Stimulated activated naive CD8-positive, alpha-beta T cell treated with anti-CD3 and anti-CD28 coated beads, Interleukin-15, Interleukin-2, amounts not matched to agents 100 ng/mL and 50 ng/mL, for 24 hours (primary cell): ENCODE results near the gene TRMT44.

Source experiments
- H3K27ac Mint-ChIP-seq: one replicate; pipeline ENCODE4 v1.8.0; 2021; ENCODE audit warnings: mild to moderate bottlenecking, mixed read lengths
- H3K27me3 Mint-ChIP-seq: one replicate; pipeline ENCODE4 v1.8.0; 2021; ENCODE audit warnings: mixed read lengths
- H3K36me3 Mint-ChIP-seq: one replicate; pipeline ENCODE4 v1.8.0; 2021; ENCODE audit warnings: low read depth, mixed read lengths
- H3K4me1 Mint-ChIP-seq: one replicate; pipeline ENCODE4 v1.8.0; 2021; ENCODE audit warnings: low read depth, mixed read lengths
- H3K4me3 Mint-ChIP-seq: one replicate; pipeline ENCODE4 v1.8.0; 2021; ENCODE audit warnings: mild to moderate bottlenecking, mixed read lengths
- H3K9me3 Mint-ChIP-seq: one replicate; pipeline ENCODE4 v1.8.0; 2021; ENCODE audit warnings: mixed read lengths

Gene TRMT44

DNA sequence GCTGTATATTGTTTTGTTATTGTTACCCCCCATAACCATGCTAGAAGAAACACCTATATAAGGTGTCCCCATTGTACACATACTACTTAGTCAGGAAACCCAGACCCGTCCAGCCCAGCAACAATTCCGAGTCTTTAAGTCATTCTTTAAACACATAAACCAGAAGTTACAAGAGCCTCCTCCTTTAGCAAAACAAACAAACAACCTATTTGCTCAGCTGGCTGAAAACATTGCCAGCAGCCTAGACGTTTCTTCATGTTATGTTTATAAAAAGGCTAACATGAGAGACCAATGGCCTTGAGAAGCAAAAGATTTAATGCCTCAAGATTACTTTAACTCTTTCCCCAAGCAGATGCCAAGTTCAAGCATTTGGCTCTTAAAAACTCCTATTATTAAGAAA, 1.4 kb upstream of the TRMT44 start:
- Mint-ChIP-seq H3K27ac (peak overlapping the region; percentile 49), H3K9me3 (no peaks in the 10 kb centered on the region), H3K27me3 (no peaks in the 10 kb centered on the region)

DNA sequence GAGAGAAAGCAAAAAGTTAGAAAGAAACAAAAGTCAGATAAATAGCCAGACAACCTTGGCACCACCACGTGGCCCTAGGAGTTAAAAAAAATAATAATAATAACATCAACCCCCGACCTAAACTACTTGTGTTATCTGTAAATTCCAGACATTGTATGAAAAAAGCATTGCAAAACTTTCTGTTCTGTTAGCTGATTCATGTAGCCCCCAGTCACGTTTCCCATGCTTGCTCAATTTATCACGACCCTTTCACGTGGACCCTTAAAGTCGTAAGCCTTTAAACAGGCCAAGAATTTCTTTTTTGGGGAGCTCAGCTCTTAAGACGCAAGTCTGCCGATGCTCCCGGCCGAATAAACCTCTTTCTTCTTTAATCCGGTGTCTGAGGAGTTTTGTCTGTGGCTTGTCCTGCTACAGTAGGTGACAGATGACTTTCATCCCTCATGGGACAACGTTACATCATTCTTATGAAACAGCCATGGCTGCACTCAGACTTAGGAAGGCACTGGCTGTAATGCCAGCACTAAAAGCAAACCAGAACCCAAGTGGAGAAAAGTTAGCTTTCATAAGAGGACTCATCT, 574 bp upstream of the TRMT44 start:
- no peaks in the 10 kb centered on the region for H3K9me3 Mint-ChIP-seq
- peaks cover 81% of the 10 kb centered on the region for H3K4me1 Mint-ChIP-seq
- H3K36me3 Mint-ChIP-seq, result peaks cover 33% of the 10 kb centered on the region
- H3K27me3 Mint-ChIP-seq, result no peaks in the 10 kb centered on the region
- peak overlapping the region; percentile 98 for H3K27ac Mint-ChIP-seq
- peak overlapping the region; percentile 95 for H3K4me3 Mint-ChIP-seq

More for the DNA sequence above, 1.4 kb upstream of the TRMT44 start:
- H3K4me1 Mint-ChIP-seq, result peaks cover 86% of the 10 kb centered on the region
- H3K4me3 Mint-ChIP-seq, result peak overlapping the region; percentile 95
- peaks cover 33% of the 10 kb centered on the region for H3K36me3 Mint-ChIP-seq

DNA sequence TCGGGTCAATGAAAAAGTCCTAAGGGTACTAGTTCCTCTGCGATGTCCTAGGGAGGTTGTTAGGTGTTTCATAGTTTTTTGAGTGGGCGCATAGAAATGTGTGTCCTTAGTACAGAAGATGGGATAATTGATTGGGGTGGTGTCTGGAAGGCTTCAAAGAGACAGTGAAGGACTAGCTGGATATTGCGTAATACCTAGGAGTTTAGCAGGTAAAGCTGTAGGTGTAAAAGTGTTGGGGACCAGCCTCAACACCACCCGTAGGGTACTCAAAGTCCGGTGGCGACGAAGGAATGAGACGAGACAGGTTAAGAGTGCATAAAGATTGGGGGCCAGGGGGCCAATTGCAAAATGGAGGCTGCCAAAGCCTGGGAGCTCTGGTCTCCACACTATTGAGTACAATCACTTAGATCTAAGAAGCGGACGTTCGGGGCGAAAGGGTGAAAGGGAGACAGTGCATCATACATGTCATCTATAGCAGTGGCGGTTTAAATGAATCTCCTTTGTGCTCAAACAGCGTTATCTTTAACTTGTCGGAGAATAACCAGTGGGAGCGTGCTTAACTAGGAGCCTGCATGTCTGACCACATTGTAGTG, 1.0 kb downstream of the TRMT44 start:
- H3K4me3 Mint-ChIP-seq, result peak overlapping the region; percentile 95
- no peaks in the 10 kb centered on the region for H3K27me3 Mint-ChIP-seq
- H3K9me3 Mint-ChIP-seq, result no peaks in the 10 kb centered on the region
- H3K36me3 Mint-ChIP-seq, result peaks cover 37% of the 10 kb centered on the region
- H3K27ac Mint-ChIP-seq, result peak overlapping the region; percentile 30
- peaks cover 72% of the 10 kb centered on the region for H3K4me1 Mint-ChIP-seq

DNA sequence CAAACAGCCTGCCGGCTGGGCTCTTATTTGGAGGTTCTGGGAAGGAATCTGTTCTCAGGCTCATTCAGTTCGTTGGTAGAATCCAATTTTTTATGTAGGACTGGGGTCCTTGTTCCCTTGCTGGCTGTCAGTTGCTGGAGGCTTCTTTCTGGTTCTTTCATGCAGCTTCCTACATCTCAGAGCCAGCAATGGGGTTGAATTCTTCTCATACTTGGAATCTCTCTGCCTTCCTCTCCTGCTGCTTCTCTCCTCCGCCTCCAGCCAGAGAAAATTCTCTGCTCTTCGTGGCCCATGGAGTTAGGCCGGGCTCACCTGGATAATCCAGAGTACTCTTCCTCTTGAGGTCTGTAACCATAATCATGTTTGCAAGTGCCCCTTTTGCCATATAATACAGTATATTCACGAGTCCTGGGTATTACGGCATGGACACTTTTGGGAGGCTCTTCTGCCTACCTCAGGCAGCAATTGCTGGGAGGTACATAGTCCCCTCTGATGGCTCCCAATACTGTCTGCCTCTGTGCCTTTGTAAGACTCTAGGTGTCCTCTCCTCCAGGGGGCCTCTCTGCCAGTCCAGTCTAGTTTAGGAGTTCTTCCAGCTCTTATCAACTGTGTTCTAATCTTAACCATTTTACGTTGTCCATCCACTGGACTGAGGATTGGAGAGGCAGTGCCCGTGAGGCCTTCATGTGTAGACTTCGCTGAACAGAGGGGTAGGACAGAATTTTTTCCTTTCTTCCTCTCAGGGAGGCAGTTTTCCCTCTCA, 2.2 kb downstream of the TRMT44 start:
- peak overlapping the region; percentile 95 for H3K4me3 Mint-ChIP-seq
- no peaks in the 10 kb centered on the region for H3K9me3 Mint-ChIP-seq
- H3K27me3 Mint-ChIP-seq, result no peaks in the 10 kb centered on the region
- no peak overlapping the region for H3K27ac Mint-ChIP-seq
- H3K4me1 Mint-ChIP-seq, result peaks cover 64% of the 10 kb centered on the region
- peaks cover 38% of the 10 kb centered on the region for H3K36me3 Mint-ChIP-seq

DNA sequence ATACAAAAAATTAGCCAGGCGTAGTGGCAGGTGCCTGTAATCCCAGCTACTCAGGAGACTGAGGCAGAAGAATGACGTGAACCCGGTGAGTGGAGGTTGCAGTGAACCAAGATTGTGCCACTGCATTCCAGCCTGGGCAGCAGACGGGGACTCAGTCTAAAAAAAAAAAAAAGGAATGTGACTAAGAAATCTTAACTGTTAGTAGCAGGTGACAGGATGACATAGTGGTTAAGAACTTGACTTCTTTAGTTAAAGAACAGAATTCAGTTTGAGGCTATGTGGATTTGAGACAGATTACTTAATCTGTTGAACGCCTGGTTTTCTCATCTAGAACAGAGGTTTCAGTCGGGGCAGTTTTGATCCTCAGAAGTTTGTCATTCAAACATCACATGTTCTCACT, 3.2 kb downstream of the TRMT44 start:
- Mint-ChIP-seq H3K27ac (no peak overlapping the region), H3K4me1 (peaks cover 54% of the 10 kb centered on the region), H3K9me3 (no peaks in the 10 kb centered on the region), H3K4me3 (peak overlapping the region; percentile 95), H3K36me3 (peaks cover 44% of the 10 kb centered on the region), H3K27me3 (no peaks in the 10 kb centered on the region)

DNA sequence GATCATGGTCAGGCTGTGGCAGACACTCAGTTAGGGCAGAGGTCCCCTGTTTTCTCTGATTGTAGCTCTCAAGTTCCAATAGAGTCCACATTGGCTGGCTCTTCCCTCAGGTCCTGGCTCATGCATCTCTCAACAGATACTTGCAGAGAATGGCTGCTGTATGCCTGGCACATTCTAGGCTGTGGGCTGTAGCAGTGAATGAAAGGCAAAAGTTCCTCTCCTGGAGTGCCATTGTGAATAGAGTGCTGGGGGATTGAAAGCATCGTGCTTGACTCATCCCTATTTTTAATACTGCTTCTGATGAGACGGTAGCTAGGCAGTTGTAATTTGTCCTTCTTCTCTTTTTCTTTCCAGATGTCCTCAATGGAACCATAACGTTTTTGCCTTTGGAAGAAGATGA, 5.5 kb downstream of the TRMT44 start:
- Mint-ChIP-seq H3K4me3 (no peak overlapping the region), H3K9me3 (no peaks in the 10 kb centered on the region), H3K36me3 (peaks cover 44% of the 10 kb centered on the region), H3K27ac (no peak overlapping the region), H3K4me1 (peaks cover 39% of the 10 kb centered on the region), H3K27me3 (no peaks in the 10 kb centered on the region)

DNA sequence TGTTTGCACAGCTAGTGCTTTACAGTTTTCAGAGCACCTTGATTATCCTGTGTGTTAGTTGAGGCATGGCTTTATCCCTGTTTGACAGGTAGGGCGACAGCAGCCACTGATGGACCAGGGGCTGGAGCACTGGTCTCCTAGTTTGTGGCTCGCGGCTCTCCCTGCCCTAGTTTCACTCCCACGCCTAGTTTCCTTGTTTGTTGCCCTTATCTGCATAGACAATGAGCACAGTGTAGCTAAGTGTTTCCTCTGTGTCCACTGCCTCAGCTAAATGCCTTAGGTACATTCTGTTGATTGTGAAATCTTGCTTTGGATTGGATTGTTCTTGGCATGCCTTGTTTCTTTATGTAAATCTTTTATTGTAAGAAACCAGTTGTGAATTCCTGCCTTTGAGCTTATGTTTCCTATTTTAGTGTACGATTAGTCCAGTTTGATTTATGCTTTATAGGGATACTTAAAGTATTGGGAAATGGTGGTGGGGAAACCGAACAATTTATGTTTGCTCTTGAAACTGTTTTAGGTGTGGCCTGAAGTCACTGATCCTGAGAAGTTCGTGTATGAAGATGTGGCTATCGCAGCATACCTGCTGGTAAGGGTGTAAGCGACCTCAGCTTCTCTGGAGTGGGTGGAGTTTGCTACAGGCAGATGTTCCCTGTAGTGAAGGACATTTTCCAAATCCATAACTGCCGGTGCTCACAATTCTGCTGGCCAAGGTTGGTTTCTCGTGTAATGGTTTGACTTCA, 11.0 kb downstream of the TRMT44 start:
- Mint-ChIP-seq H3K4me1 (no peaks in the 10 kb centered on the region), H3K9me3 (no peaks in the 10 kb centered on the region), H3K4me3 (no peak overlapping the region), H3K36me3 (peaks cover 66% of the 10 kb centered on the region), H3K27ac (no peak overlapping the region), H3K27me3 (no peaks in the 10 kb centered on the region)

DNA sequence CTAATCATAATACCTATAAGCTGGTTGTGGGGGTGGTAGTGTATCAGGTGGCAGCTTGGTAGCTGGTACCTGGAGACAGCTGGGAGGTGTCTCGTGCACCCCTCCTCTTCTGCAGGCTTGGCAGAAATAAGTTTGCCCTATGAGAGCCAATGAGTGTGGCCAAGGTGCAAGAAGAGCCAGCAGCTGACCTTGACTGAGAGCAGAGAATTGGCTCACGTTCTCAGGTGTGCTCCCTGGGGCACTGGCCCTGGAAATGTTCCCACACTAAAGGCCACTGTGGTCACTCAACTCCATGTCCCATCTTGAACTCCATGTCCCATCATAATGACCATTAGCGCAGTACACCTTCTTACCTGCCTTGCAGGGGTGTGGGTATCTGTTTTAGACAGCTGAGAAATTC, 13.4 kb downstream of the TRMT44 start:
- no peaks in the 10 kb centered on the region for H3K9me3 Mint-ChIP-seq
- no peaks in the 10 kb centered on the region for H3K4me1 Mint-ChIP-seq
- H3K4me3 Mint-ChIP-seq, result no peak overlapping the region
- H3K27me3 Mint-ChIP-seq, result no peaks in the 10 kb centered on the region
- H3K27ac Mint-ChIP-seq, result no peak overlapping the region
- peaks cover 64% of the 10 kb centered on the region for H3K36me3 Mint-ChIP-seq

DNA sequence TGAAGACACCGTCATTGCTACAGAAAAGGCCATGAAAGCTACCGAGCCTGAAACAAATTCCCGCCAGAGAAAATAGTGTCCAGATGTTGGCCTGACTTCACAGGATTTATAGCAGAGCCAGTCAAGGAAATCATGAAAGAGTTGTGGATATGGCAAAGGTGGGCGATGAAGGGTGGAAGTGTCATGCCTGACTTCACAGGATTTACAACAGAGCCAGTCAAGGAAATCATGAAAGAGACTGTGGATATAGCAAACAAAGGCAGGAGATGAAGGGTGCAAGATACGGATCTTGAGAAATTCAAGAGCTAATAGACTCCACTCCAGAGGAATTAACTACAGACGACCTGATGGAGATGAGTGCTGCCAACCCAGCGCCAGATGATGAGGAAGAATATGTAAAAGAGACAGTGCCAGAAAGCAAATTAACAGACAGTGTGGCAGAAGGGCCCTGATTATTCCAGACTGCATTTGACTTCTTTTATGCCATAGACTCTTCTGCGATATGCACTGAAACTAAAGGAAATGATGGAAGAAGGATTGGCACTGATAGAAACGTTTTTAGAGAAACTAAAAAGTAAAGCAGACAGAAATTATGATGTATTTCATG, 17.2 kb downstream of the TRMT44 start:
- no peaks in the 10 kb centered on the region for H3K4me1 Mint-ChIP-seq
- no peak overlapping the region for H3K4me3 Mint-ChIP-seq
- H3K36me3 Mint-ChIP-seq, result peaks cover 69% of the 10 kb centered on the region
- H3K27ac Mint-ChIP-seq, result no peak overlapping the region
- no peaks in the 10 kb centered on the region for H3K27me3 Mint-ChIP-seq
- H3K9me3 Mint-ChIP-seq, result no peaks in the 10 kb centered on the region

DNA sequence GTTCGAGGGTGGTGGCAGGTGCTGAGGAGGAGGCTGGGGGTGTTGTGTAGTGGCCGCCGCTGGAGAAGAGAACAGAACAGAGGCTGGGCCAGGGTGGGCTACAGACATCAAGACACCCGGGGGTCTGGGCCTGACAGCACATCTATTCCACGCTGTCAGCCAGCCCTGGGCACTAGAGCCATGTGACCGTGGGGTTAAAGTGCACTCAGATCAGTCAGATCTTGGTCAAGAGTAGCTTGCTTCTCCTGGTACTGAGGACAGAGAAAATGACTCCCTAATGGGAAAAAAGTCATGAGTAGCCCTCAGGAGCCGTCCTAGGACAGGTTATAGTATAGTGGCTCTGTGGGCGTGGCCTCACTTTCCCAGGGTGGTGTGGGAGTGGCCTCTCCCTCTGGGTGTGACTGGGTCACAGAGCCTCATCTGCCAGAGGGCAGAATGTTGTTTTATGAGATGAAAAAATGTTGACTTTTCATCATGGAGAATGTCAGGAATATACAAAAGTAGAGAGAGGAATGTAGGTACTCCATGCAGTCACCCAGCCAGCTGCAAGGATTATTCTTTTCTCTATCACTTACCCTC, 19.4 kb downstream of the TRMT44 start:
- no peaks in the 10 kb centered on the region for H3K27me3 Mint-ChIP-seq

DNA sequence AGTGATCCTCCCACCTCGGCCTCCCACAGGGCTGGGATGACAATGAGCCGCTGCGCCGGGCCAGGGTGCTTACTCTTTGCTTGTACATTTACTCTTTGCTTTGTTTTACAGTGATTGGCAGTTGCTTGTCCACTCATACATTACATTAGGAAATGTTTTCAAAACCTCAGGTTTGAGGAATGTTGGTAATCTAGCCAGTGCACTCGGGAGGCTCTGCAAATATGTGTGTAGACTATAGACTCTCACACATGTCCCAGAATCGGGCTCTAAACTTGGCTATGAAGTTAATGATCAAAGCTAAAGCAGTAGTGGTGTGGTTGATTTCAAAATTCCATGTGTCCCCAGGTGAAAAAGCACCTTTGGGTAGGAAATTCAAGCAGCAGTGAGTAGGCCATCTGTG, 20.5 kb downstream of the TRMT44 start:
- H3K36me3 Mint-ChIP-seq, result peaks cover 56% of the 10 kb centered on the region
- no peak overlapping the region for H3K27ac Mint-ChIP-seq
- H3K9me3 Mint-ChIP-seq, result no peaks in the 10 kb centered on the region
- no peak overlapping the region for H3K4me3 Mint-ChIP-seq
- no peaks in the 10 kb centered on the region for H3K27me3 Mint-ChIP-seq
- H3K4me1 Mint-ChIP-seq, result no peaks in the 10 kb centered on the region

More for the DNA sequence above, 19.4 kb downstream of the TRMT44 start:
- Mint-ChIP-seq H3K4me3 (no peak overlapping the region), H3K4me1 (no peaks in the 10 kb centered on the region), H3K36me3 (peaks cover 58% of the 10 kb centered on the region), H3K9me3 (no peaks in the 10 kb centered on the region), H3K27ac (no peak overlapping the region)

DNA sequence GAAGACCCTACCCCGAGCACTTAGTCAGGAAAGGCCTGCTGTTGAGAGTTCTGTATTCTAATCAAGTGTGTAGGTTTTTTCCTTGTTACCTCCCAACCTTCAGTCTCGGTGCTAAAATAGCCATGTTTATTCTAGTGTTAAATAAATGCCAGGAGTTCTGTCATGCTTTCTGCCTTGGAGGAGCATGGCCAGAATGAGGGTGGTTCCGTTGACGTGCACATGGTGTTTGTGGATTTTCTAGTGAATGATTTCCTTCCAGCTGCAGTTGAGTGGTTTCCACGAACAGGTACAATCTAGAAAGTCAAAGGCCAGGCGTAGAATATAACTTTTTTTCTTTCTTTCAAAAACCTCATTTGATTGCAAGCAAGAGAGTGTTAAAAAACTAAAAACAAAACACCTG, 21.0 kb downstream of the TRMT44 start:
- Mint-ChIP-seq H3K27me3 (no peaks in the 10 kb centered on the region), H3K27ac (no peak overlapping the region)

DNA sequence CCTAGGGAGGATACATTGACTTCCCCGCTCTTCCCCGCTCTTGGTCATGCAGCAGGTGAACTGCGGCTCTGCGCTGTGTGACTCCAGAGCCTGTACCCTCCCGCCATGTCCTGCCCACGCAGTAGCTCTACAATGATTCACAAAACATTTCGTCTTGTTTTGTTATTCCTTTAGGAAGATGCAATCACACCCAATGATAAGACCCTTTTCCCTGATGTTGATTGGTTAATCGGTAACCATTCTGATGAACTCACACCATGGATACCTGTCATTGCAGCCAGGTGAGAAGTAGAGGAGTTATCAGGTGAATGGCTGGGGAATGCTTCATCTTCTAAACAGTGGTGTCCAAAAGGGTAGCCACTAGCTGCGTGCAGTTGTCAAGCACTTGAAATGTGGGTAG, 23.2 kb downstream of the TRMT44 start:
- H3K9me3 Mint-ChIP-seq, result no peaks in the 10 kb centered on the region
- H3K4me1 Mint-ChIP-seq, result no peaks in the 10 kb centered on the region
- H3K36me3 Mint-ChIP-seq, result peaks cover 47% of the 10 kb centered on the region
- no peak overlapping the region for H3K4me3 Mint-ChIP-seq
- no peak overlapping the region for H3K27ac Mint-ChIP-seq
- no peaks in the 10 kb centered on the region for H3K27me3 Mint-ChIP-seq

More for the DNA sequence above, 21.0 kb downstream of the TRMT44 start:
- no peaks in the 10 kb centered on the region for H3K9me3 Mint-ChIP-seq
- no peak overlapping the region for H3K4me3 Mint-ChIP-seq
- no peaks in the 10 kb centered on the region for H3K4me1 Mint-ChIP-seq
- peaks cover 55% of the 10 kb centered on the region for H3K36me3 Mint-ChIP-seq

DNA sequence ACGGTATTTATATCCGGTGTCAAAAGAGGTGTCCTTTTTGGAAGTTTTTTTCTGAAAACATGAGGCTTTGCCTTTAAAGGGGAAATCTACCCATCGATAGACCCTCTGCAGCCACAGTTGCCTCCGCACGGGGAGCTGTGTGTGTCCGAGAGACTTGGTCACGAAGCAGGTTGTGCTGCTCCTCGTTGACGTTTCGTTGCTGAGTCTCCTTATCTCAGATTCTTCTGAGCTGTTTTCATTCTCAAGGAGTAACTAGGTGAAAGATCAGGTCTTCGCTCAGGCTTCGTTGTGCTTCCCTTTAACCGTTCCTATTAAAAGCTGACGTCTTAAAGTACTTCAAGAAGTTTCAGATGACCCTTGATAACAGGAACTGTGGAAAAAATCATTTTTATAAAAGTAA, 23.8 kb downstream of the TRMT44 start:
- Mint-ChIP-seq H3K4me3 (no peak overlapping the region), H3K36me3 (peaks cover 46% of the 10 kb centered on the region), H3K9me3 (no peaks in the 10 kb centered on the region), H3K4me1 (no peaks in the 10 kb centered on the region), H3K27me3 (no peaks in the 10 kb centered on the region), H3K27ac (no peak overlapping the region)
